HepG2 (cell line): Measurements from ENCODE around the gene SINHCAF. TPM values are rescaled to one million over a fixed set of nuclear protein-coding genes. Genes with fewer than 3 reads are reported as not detected.

Experiments used
- ATAC-seq: fragments of 200-7000 bp; cut with Tn5 transposase; 3 replicates; pipeline ENCODE4 v1.9.1; 2020; ENCODE audit warnings: mild to moderate bottlenecking, moderate library complexity
- BruUV-seq: library from RNA; stranded (reverse); fragments of 400-500 nt; replicated peaks from 2 replicates; lab custom pipeline; 2021; lab: Mats Ljungman, UMichigan
- CTCF ChIA-PET: fragments of 300-600 bp; formaldehyde crosslinking; extraction: SDS; loops from one replicate; lab custom pipeline; 2021; ENCODE audit warnings: low total read pairs, inconsistent platforms, low intra/inter-chr PET ratio; lab: Yijun Ruan, JAX
- POLR2A ChIA-PET: fragments of 350-600 bp; sonication (Branson Sonifier 250); formaldehyde crosslinking; loops from one replicate; lab custom pipeline; 2020; ENCODE audit warnings: antibody characterized with exemption, inconsistent platforms; lab: Yijun Ruan, JAX
- DNase-seq: peaks from one replicate; pipeline ENCODE4 v3.0.0-alpha.2; 2015; ENCODE audit warnings: low spot score
- FAIRE-seq: peaks from 3 replicates; lab custom pipeline; 2011; peaks lifted over from hg19 to GRCh38; lab: Jason Lieb, UNC
- H2AFZ ChIP-seq: one replicate; pipeline ENCODE4 v1.6.1; 2011; ENCODE audit warnings: low read length, inconsistent platforms
- H3K27ac ChIP-seq: fragments of 300-600 bp; 3 replicates; pipeline ENCODE4 v1.8.0; 2011; ENCODE audit warnings: mixed run types, mild to moderate bottlenecking, mixed read lengths, low read length, inconsistent platforms; ENCODE audit not compliant: insufficient read depth; ENCODE audit errors: extremely low read length
- H3K27me3 ChIP-seq, 2 experiments: fragments of 200-600 bp in 1 of 2; 2 replicates in 1 of 2; 3 replicates in 1 of 2; pipeline versions ENCODE4 v1.6.0 to v1.8.0; 2011; ENCODE audit warnings: low read length in 2 of 2, mild to moderate bottlenecking in 2 of 2, moderate library complexity in 2 of 2, inconsistent platforms in 1 of 2; ENCODE audit not compliant: insufficient read depth in 2 of 2, control insufficient read depth in 1 of 2
- H3K36me3 ChIP-seq, 2 experiments: fragments of 200-600 bp in 1 of 2; replicated peaks in 1 of 2; 2 replicates in 1 of 2; 3 replicates in 1 of 2; pipeline versions ENCODE4 v1.5.1 to v1.8.0; 2011; ENCODE audit warnings: low read length in 2 of 2, inconsistent platforms in 1 of 2; ENCODE audit not compliant: insufficient read depth in 2 of 2, control insufficient read depth in 1 of 2
- H3K4me1 ChIP-seq: 2 replicates; pipeline ENCODE4 v1.5.1; 2012; ENCODE audit warnings: low read length, inconsistent platforms; ENCODE audit not compliant: insufficient read depth
- H3K4me2 ChIP-seq: 2 replicates; pipeline ENCODE4 v1.6.0; 2011; ENCODE audit warnings: low read depth, low read length, inconsistent platforms
- H3K4me3 ChIP-seq, 3 experiments: fragments of 200-600 bp in 1 of 3; sonication (generic), shearing (Covaris generic) in 1 of 3; replicated peaks in 1 of 3; 2 replicates each; pipeline ENCODE4 v1.5.1; 2011 to 2016; ENCODE audit warnings: low read length in 3 of 3, inconsistent platforms in 2 of 3, low read depth in 2 of 3, mild to moderate bottlenecking in 2 of 3, control low read depth in 1 of 3, mixed read lengths in 1 of 3; ENCODE audit not compliant: insufficient read depth in 1 of 3
- H3K79me2 ChIP-seq: one replicate; pipeline ENCODE4 v1.6.1; 2011; ENCODE audit warnings: low read length, inconsistent platforms; ENCODE audit not compliant: insufficient read depth
- H3K9ac ChIP-seq: 2 replicates; pipeline ENCODE4 v1.6.0; 2011; ENCODE audit warnings: mild to moderate bottlenecking, low read depth, low read length, inconsistent platforms; ENCODE audit not compliant: insufficient read depth
- H3K9me3 ChIP-seq: 2 replicates; pipeline ENCODE4 v1.5.1; 2012; ENCODE audit warnings: mild to moderate bottlenecking, low read length
- H4K20me1 ChIP-seq: 2 replicates; pipeline ENCODE4 v1.6.0; 2011; ENCODE audit warnings: inconsistent platforms, mild to moderate bottlenecking, low read length, moderate library complexity; ENCODE audit not compliant: insufficient read depth
- BCL6 ChIP-seq: IDR thresholded peaks from 2 replicates; pipeline ENCODE4 v1.6.1; 2016; ENCODE audit warnings: missing genetic modification reagents, missing compliant biosample characterization
- CREM ChIP-seq, 2 experiments: sonication (generic) in 1 of 2; formaldehyde crosslinking in 1 of 2; IDR thresholded peaks; 2 replicates each; pipeline versions ENCODE4 v1.4.0 to v1.6.1; 2016 to 2020; ENCODE audit warnings: antibody characterized with exemption in 1 of 2, mild to moderate bottlenecking in 1 of 2, missing genetic modification reagents in 1 of 2
- HHEX ChIP-seq: IDR thresholded peaks from 2 replicates; pipeline ENCODE4 v1.6.1; 2016; ENCODE audit warnings: control low read depth
- NR2F1 ChIP-seq, 2 experiments: fragments of 450-650 bp in 1 of 2; formaldehyde crosslinking in 1 of 2; IDR thresholded peaks; 2 replicates each; pipeline versions ENCODE4 v1.5.0 to v1.6.1; 2016 to 2020; ENCODE audit warnings: mild to moderate bottlenecking in 1 of 2, missing compliant biosample characterization in 1 of 2, missing genetic modification reagents in 1 of 2, moderate library complexity in 1 of 2
- RAD21 ChIP-seq: fragments of 450-650 bp; formaldehyde crosslinking; IDR thresholded peaks from 2 replicates; pipeline ENCODE4 v1.5.0; 2020; ENCODE audit warnings: mild to moderate bottlenecking
- SP1 ChIP-seq, 2 experiments: fragments of 450-650 bp in 1 of 2; sonication (generic) in 1 of 2; formaldehyde crosslinking in 1 of 2; IDR thresholded peaks; 2 replicates each; pipeline versions ENCODE4 v1.4.0 to v1.6.1; 2016 to 2020; ENCODE audit warnings: missing genetic modification reagents in 1 of 2
- SRY ChIP-seq: sonication (generic); formaldehyde crosslinking; IDR thresholded peaks from 2 replicates; pipeline ENCODE4 v1.8.0; 2022; ENCODE audit warnings: mild to moderate bottlenecking, missing genetic modification reagents
- YEATS2 ChIP-seq: sonication (generic); formaldehyde crosslinking; IDR thresholded peaks from 2 replicates; pipeline ENCODE4 v1.4.0; 2020; ENCODE audit warnings: missing genetic modification reagents, borderline replicate concordance
- ZNF136 ChIP-seq: sonication (generic); formaldehyde crosslinking; IDR thresholded peaks from 2 replicates; pipeline ENCODE4 v1.8.1; 2022; ENCODE audit warnings: low read depth, mild to moderate bottlenecking, moderate library complexity, missing genetic modification reagents
- ZNF501 ChIP-seq: sonication (generic); formaldehyde crosslinking; IDR thresholded peaks from 2 replicates; pipeline ENCODE4 v1.5.1; 2020; ENCODE audit warnings: mild to moderate bottlenecking, moderate library complexity, missing genetic modification reagents
- WGBS: methylation state at CpG from one replicate; pipeline ENCODE4 v1.1.6; 2017; ENCODE audit warnings: low lambda C conversion rate; 5-methylcytosine and 5-hydroxymethylcytosine counted together
- in situ Hi-C: cut with HindIII; loops from 2 replicates; pipeline ENCODE4 v1.10.0; 2017; ENCODE audit warnings: low pct_unique_long_range_greater_than_20kb; ENCODE audit not compliant: extremely low pct_ligation_motif_present
- intact Hi-C: fragments of 100-400 bp; cut with micrococcal nuclease; formaldehyde crosslinking; loops from one replicate; pipeline ENCODE4 v1.10.0; 2022; ENCODE audit not compliant: unreplicated experiment
- polyA plus RNA-seq, 8 experiments: library from polyadenylated mRNA; depleted of rRNA in 3 of 8; stranded (reverse) in 7 of 8; unstranded in 1 of 8; fragments of >200 nt; fragmentation: Illumina TruSeq in 4 of 8; extraction: Trizol in 4 of 8; gene quantifications; 2 replicates each; pipeline versions ENCODE4 v1.2.1 to v1.2.3, GENCODE V29; 2011 to 2016; ENCODE audit warnings: low read depth in 4 of 8, missing spikeins in 1 of 8, mixed read lengths in 1 of 8; ENCODE audit not compliant: insufficient read depth in 1 of 8
- total RNA-seq, 5 experiments: library from RNA; depleted of rRNA; stranded (reverse); fragments of >200 nt; fragmentation: Illumina TruSeq; extraction: Trizol; gene quantifications; 2 replicates each; pipeline ENCODE4 v1.2.3, GENCODE V29; 2016; ENCODE audit warnings: low read depth in 1 of 5
- TF ChIP-seq, protein P1 (sequence below): sonication (generic); formaldehyde crosslinking; IDR thresholded peaks from 2 replicates; pipeline ENCODE4 v1.4.0; 2020; ENCODE audit warnings: mild to moderate bottlenecking, missing genetic modification reagents
- TF ChIP-seq, protein P2 (sequence below): IDR thresholded peaks from 2 replicates; pipeline ENCODE4 v1.6.1; 2012; ENCODE audit warnings: inconsistent platforms

The SINHCAF gene
- total and polyA plus RNA-seq, 2 of the 13 experiments (the other 11 are each of a cell fraction or from before 2014, with no cell fraction given), result 54.6 to 97.8 TPM

DNA sequence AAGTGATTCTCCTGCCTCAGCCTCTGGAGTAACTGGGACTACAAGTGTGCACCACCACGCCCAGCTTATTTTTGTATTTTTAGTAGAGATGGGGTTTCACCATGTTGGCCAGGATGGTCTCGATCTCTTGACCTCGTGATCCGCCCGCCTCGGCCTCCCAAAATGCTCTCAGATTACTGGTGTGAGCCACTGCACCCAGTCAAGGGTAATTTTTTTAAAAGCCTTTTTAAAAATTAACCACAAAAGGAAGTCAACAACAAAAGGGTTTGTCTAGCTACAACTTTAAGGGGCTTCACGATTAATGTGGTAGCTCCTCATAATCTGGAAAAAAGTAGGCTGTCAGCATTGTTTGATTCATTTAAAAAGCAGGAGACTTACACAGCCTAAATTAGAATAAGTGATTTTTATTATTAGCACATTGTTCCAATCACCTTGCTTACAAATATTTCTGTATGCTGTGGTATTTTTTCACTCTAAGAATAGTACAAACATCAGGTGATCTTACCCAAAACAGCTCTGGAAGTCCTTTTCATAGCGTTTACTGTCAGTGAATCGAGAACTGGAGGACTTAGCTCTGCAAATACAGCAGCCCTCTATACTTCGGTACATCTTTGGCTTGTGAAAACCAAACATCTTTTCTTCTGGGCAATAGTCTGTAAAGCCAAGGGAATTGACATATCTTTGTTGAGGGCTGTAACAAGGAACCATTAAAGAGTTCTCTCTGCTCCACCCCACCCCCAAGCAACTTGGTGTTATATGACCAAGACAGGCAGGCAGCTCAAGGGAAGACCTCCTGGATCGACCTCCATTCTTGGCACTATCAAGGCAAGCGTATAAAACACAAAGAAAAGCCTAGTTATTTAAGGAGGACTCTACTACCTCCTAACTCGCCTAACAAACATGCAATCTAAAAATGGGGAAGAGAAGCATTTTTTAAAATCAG lies 28.1 kb downstream of the SINHCAF start:
- Histone ChIP-seq H3K36me3 (peaks cover 14 to 63% of the 10 kb centered on the region in 2 experiments), H3K4me3 (no peak overlapping the region), H3K27me3 (no peaks in the 10 kb centered on the region), H2AFZ (no peak overlapping the region), H4K20me1 (peaks cover 41% of the 10 kb centered on the region), H3K4me2 (no peak overlapping the region), H3K27ac (no peak overlapping the region), H3K79me2 (peaks cover 72% of the 10 kb centered on the region), H3K9ac (no peak overlapping the region), H3K4me1 (peaks cover 5% of the 10 kb centered on the region), H3K9me3 (no peaks in the 10 kb centered on the region)
- FAIRE-seq, result no peak
- no TSS peak for BruUV-seq
- intact Hi-C loops, result no loop called here
- in situ Hi-C loops, result no loop called here
- ATAC-seq, result no peak
- ChIA-PET POLR2A (no interaction called here), CTCF (no interaction called here)
- WGBS, result 95% methylated on average over 13 of the region's 13 CpGs
- TF ChIP-seq, protein P1, sequence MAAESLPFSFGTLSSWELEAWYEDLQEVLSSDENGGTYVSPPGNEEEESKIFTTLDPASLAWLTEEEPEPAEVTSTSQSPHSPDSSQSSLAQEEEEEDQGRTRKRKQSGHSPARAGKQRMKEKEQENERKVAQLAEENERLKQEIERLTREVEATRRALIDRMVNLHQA (CRISPR knock-in tag), result no peak
- TF ChIP-seq, protein P2, sequence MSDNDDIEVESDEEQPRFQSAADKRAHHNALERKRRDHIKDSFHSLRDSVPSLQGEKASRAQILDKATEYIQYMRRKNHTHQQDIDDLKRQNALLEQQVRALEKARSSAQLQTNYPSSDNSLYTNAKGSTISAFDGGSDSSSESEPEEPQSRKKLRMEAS, result no peak
- DNase-seq, result no peak

DNA sequence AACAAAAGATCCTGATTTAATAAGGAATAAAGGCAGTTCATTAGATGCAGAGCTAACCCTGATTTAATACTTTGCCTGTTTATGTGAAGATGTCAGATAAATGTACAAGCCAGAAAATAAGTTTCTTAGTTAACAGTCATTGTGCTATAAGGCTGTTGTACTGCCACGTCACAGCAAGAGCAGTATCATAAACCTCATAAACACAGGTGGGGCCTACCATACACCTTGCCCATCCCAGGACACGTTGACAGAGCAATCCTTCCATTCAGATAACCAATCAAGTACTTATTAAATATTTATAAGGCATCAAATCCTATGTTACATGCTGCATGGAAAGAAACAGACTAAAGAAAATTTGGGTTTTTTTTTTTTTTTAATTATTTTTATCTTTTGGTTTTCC lies 36.5 kb downstream of the SINHCAF start:
- Histone ChIP-seq H3K4me3 (no peak overlapping the region), H3K36me3 (peaks cover 28 to 86% of the 10 kb centered on the region in 2 experiments), H3K9me3 (no peaks in the 10 kb centered on the region), H3K4me1 (no peaks in the 10 kb centered on the region), H3K9ac (no peak overlapping the region), H3K27me3 (no peaks in the 10 kb centered on the region), H3K27ac (no peak overlapping the region), H4K20me1 (no peaks in the 10 kb centered on the region), H2AFZ (no peak overlapping the region), H3K79me2 (peaks cover 18% of the 10 kb centered on the region), H3K4me2 (no peak overlapping the region)
- ATAC-seq (no peak; the same call in 2 of the 3 replicates), FAIRE-seq (no peak), DNase-seq (no peak)
- 100% methylated on average over 2 of the region's 2 CpGs for WGBS
- intact Hi-C loops (no loop called here), in situ Hi-C loops (no loop called here)
- BruUV-seq, result no TSS peak
- ChIA-PET POLR2A (no interaction called here), CTCF (no interaction called here)
- TF ChIP-seq ZNF501 (CRISPR knock-in tag) (no peak), SP1 (IDR thresholded peaks at IDR 0.05) (no peak), SP1 (CRISPR knock-in tag; IDR thresholded peaks at IDR 0.05) (no peak), RAD21 (no peak), CREM (IDR thresholded peaks at IDR 0.05) (no peak), CREM (CRISPR knock-in tag; IDR thresholded peaks at IDR 0.05) (no peak), BCL6 (CRISPR knock-in tag) (no peak), SRY (CRISPR knock-in tag) (no peak), NR2F1 (CRISPR knock-in tag; IDR thresholded peaks at IDR 0.05) (no peak), HHEX (no peak), ZNF136 (no peak), YEATS2 (CRISPR knock-in tag) (no peak)
